ENCODE results near the gene GTSE1.

GRCh38 chr22:46373159-46373558 is 76.5 kb downstream of the GTSE1 start:
- TF ChIP-seq POLR2A (IDR thresholded peaks at IDR 0.05) (no peak), CTCF (IDR thresholded peaks at IDR 0.05) (no peak)
